ENCODE results near the gene TIMM44.
A peak's percentile ranks its signal among the peaks of the same experiment; 100 is the strongest.

The TIMM44 gene

DNA sequence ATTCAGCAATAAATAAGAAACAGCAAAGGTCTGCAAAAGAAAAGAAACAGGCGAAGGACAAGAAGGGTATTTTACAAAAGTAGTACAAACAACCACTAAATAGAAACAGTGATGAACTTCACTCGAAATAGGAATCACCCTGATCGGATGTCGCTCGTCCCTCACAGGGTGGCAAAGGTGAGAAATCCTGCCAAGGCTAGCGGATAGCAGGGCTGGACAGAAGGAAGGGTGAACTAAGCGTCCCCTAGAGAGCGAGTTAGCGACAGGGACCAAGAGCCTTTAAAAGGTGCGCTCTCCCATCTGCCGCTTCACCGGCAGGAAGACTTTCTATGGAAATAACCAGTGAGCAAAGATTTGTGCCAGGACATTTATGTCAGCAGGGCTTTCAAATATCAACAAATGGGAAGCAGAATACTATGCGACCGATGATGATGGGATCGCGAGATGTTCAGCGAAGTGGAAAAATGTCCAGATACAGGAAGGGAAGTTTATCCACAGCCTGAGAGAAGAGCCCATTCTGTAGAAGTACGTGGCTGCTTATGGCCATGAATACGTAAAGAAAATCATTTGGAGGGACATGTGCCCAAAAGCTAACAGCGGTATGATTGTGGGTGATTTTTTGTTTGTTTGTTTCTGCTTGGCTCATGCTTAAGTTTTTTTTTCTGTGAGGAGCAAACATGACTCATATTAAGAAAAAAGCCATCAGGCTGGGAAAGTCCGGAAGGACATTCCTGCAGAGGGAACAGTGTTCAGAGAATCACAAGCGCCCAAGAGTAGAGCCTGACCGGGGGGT, 43.1 kb upstream of the TIMM44 start:
- H3K27ac ChIP-seq: peak overlapping the region; percentile 100
- DNase-seq (ENCODE audit: low spot score): peak; percentile 42
- ChIA-PET POLR2A (ENCODE audit: low non-redundant PET) (no interaction called here), CTCF (no interaction called here)
- TF ChIP-seq, protein P1, sequence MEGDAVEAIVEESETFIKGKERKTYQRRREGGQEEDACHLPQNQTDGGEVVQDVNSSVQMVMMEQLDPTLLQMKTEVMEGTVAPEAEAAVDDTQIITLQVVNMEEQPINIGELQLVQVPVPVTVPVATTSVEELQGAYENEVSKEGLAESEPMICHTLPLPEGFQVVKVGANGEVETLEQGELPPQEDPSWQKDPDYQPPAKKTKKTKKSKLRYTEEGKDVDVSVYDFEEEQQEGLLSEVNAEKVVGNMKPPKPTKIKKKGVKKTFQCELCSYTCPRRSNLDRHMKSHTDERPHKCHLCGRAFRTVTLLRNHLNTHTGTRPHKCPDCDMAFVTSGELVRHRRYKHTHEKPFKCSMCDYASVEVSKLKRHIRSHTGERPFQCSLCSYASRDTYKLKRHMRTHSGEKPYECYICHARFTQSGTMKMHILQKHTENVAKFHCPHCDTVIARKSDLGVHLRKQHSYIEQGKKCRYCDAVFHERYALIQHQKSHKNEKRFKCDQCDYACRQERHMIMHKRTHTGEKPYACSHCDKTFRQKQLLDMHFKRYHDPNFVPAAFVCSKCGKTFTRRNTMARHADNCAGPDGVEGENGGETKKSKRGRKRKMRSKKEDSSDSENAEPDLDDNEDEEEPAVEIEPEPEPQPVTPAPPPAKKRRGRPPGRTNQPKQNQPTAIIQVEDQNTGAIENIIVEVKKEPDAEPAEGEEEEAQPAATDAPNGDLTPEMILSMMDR (conservative IDR thresholded peaks at IDR 0.05; ENCODE audit: low read depth): no peak

DNA sequence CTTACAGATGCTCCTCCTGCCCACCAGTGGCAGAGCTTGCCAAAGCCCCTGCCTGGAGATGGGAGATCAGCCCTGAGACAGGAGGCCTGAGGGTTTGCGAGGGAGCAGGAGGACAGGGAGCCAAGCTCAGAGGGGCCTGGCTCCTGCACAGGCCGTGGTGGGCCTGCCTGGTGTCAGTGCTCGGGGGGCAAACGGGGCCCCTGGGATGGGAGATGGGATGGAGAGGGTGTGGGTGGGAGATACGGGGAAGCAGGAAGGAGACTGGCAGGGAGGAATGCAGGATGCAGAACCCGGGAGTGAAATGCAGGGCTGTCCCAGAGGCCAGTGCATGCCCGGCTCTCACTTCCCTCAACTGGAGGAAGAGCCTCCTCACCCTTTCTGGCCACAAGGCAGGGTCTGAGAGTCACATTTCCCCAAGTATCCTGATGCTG, 42.0 kb upstream of the TIMM44 start:
- TF ChIP-seq, protein P1 (conservative IDR thresholded peaks at IDR 0.05; ENCODE audit: low read depth): no peak
- ChIA-PET CTCF (no interaction called here), POLR2A (ENCODE audit: low non-redundant PET) (no interaction called here)
- DNase-seq (ENCODE audit: low spot score): no peak
- H3K27ac ChIP-seq: peak overlapping the region; percentile 100

DNA sequence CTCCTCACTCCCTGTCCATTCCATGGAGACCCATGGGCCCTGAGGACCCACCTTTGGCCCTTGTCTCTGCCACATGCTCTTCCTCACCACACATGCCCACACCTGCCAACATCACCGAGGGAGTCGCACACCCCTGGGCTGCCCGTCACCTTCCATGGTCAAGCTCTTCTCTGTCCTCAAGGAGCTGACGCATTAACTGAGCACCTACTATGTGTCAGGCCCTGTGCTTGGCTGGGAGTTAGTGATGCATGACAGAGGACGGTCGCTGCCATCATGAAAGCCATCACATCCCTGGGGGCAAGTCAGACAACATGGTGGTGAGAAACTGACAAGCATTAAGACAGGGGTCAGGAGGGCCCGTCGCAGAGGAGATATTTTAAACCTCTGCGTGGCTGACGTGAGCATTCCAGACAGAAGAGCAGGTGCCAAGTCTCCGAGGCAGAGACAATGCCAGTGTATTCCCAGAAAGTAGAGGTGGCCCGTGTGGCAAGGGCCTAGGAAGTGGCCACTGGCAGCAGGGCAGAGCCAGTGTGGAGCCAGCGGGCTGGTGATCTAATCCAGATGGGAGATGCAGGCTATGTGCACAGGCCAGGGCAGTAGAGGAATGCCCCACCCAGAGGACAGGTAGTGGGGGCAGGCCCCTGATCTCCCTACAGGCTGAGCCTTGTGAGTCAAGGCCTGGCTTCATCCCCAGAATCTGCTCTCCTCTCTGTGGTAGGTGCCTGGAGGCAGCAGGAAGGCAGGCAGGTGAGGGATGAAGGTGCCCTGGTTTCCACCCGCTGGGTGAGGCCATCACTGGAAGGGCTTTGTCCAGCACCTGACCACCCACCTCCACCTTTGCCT, 40.8 kb upstream of the TIMM44 start:
- POLR2A ChIA-PET (ENCODE audit: low non-redundant PET): no interaction called here
- TF ChIP-seq, protein P1 (conservative IDR thresholded peaks at IDR 0.05; ENCODE audit: low read depth): no peak
- CTCF ChIA-PET: no interaction called here
- DNase-seq (ENCODE audit: low spot score): no peak
- peak overlapping the region; percentile 100 for H3K27ac ChIP-seq

DNA sequence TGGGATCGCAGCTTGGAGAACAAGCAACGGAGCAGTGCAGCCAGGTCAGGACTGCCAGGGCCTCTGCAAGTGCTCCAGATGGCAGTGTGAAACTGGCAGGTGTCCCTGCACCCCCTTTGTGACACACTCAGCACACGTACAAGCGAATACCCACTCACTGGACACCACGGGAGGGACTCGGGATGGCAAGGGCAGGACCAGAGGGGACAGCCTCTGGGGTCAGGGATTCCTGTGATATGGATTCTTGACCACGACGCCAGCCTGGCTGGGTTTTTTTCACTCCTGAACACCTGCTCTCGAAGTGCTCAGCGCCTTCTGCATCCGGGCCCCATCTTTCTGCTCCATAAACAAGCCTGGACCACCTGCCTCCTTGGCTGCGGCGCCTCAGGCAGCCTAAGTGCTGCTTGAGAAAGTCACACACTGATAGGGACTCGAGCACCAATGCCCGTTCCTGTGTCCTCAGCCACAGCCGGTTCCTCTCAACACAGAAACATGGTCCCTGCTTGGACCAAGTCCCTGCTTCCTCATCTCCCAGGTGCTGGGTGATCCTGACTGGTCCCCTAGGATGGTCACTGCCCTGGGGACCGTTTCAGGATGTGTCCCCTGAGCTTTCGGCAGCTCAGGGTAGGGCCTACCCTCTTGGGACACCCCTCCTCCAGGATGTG, 40.0 kb upstream of the TIMM44 start:
- CTCF ChIA-PET: interaction anchor here (0.7 kb wide), 1 partner anchor 263 kb away, joined by 4 read pairs; no protein-coding TSS in a partner anchor
- POLR2A ChIA-PET (ENCODE audit: low non-redundant PET): no interaction called here

DNA sequence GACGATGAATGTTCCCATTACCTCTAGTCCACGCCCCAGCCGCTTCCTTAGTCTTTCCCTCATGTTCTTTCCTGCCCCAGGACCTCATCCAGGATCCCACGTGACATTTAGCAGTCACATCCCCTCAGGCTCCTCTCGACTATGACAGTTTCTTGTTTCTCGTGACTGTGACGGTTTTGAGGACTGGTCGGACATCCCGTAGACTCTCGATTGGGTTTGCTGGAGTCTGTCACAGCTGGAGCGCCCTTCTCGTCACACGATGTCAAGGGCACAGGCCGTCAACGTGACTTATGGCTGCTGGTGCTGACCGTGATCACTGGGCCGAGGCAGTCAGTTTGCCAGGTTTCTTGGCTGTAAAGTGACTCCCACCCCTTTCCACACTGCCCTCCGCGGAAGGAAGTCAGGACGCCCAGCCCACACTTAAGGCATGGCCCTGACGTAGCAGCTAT, 39.2 kb upstream of the TIMM44 start:
- no peak for DNase-seq (ENCODE audit: low spot score)
- peak overlapping the region; percentile 100 for H3K27ac ChIP-seq
- ChIA-PET POLR2A (ENCODE audit: low non-redundant PET) (no interaction called here), CTCF (interaction anchor here (0.7 kb wide), 1 partner anchor 264 kb away, joined by 4 read pairs; no protein-coding TSS in a partner anchor)
- TF ChIP-seq, protein P1 (conservative IDR thresholded peaks at IDR 0.05; ENCODE audit: low read depth): no peak

More for the DNA sequence above, 40.0 kb upstream of the TIMM44 start:
- peak overlapping the region; percentile 100 for H3K27ac ChIP-seq
- TF ChIP-seq, protein P1 (conservative IDR thresholded peaks at IDR 0.05; ENCODE audit: low read depth): no peak
- no peak for DNase-seq (ENCODE audit: low spot score)

DNA sequence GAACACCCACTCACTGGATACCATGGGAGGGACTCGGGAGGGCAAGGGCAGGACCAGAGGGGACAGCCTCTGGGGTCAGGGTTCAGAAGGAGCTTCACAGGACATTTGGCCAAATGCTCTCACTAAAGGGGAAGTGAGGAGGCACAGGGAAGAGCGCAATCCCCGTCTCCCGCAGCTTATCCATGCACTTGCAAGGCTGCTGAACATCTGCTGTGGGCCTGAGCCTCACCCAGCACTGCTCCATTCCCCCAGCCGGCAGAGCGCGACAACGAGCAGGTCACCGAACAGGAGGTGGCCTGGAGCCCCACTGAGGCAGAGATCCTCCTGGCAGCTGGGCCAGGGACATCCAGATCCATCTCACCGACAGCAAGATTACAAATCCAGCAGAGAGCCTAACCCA, 38.6 kb upstream of the TIMM44 start:
- CTCF ChIA-PET: no interaction called here
- POLR2A ChIA-PET (ENCODE audit: low non-redundant PET): no interaction called here
- no peak for DNase-seq (ENCODE audit: low spot score)
- TF ChIP-seq, protein P1 (conservative IDR thresholded peaks at IDR 0.05; ENCODE audit: low read depth): no peak
- peak overlapping the region; percentile 100 for H3K27ac ChIP-seq
